NCI-H774 (cell line): ENCODE data around the gene SLC7A6.
"Not testable (repeated sequence)": the region's sequence is repeated elsewhere in the genome, so short reads cannot be mapped to it uniquely, and the experiment has no call there.

Experiments
- DNase-seq: peaks from one replicate; lab custom pipeline; 2025; lab: John Stamatoyannopoulos, UW

The SLC7A6 gene

GRCh38 chr16:68283801-68284598 lies 19.7 kb downstream of the SLC7A6 start:
- DNase-seq, result no peak

- no peak for DNase-seq
Observed at GRCh38 chr16:68284847-68285246, 20.5 kb downstream of the SLC7A6 start.

- no peak for DNase-seq
Observed at GRCh38 chr16:68285683-68286082, 21.4 kb downstream of the SLC7A6 start.

- no peak for DNase-seq
Observed at GRCh38 chr16:68286153-68287074, 22.1 kb downstream of the SLC7A6 start.

- DNase-seq, result no peak
Observed at GRCh38 chr16:68287276-68288251, 23.2 kb downstream of the SLC7A6 start.

GRCh38 chr16:68288252-68288650 lies 23.9 kb downstream of the SLC7A6 start:
- no peak for DNase-seq

- not testable (repeated sequence) for DNase-seq
Observed at GRCh38 chr16:68288796-68289195, 24.5 kb downstream of the SLC7A6 start.

- DNase-seq, result no peak
Observed at GRCh38 chr16:68289202-68289601, 24.9 kb downstream of the SLC7A6 start.

- no peak for DNase-seq
Observed at GRCh38 chr16:68289621-68290329, 25.4 kb downstream of the SLC7A6 start.

- DNase-seq, result no peak
Observed at GRCh38 chr16:68290450-68290849, 26.1 kb downstream of the SLC7A6 start.

GRCh38 chr16:68291227-68291626 lies 26.9 kb downstream of the SLC7A6 start:
- DNase-seq, result no peak

- DNase-seq, result no peak
Observed at GRCh38 chr16:68292425-68292824, 28.1 kb downstream of the SLC7A6 start.

- no peak for DNase-seq
Observed at GRCh38 chr16:68296291-68296690, 32.0 kb downstream of the SLC7A6 start.

- DNase-seq, result no peak
Observed at GRCh38 chr16:68296693-68297092, 32.4 kb downstream of the SLC7A6 start.

- DNase-seq, result no peak
Observed at GRCh38 chr16:68297908-68298307, 33.6 kb downstream of the SLC7A6 start.

GRCh38 chr16:68298312-68298711 lies 34.0 kb downstream of the SLC7A6 start:
- DNase-seq, result no peak

GRCh38 chr16:68298907-68299561 lies 34.7 kb downstream of the SLC7A6 start:
- no peak for DNase-seq

GRCh38 chr16:68299571-68300453 lies 35.5 kb downstream of the SLC7A6 start:
- no peak for DNase-seq

GRCh38 chr16:68300734-68301459 lies 36.6 kb downstream of the SLC7A6 start:
- DNase-seq, result no peak
